ENCODE data around the gene MAPK1IP1L. TPM values are rescaled to one million over a fixed set of nuclear protein-coding genes. Genes with fewer than 3 reads are reported as not detected.

MAPK1IP1L gene
- total RNA-seq, 2 donors from 2014 or later: 51.3 to 137 TPM

- Histone ChIP-seq H3K4me1 (replicated peaks) (no peaks in the 10 kb centered on the region), H3K36me3 (no peaks in the 10 kb centered on the region), H3K27me3 (replicated peaks; ENCODE audit: insufficient read depth) (no peaks in the 10 kb centered on the region), H3K9me3 (no peaks in the 10 kb centered on the region), H3K4me3 (no peak overlapping the region), H3K27ac (no peak overlapping the region)
- no peak for TF ChIP-seq POLR2A (IDR thresholded peaks at IDR 0.05)
- no peak for TF ChIP-seq POLR2AphosphoS5 (IDR thresholded peaks at IDR 0.05)
- TF ChIP-seq CTCF (IDR thresholded peaks at IDR 0.05): no peak
- DNase-seq (ENCODE audit: low spot score): no peak
- intact Hi-C loops (cut with DNase I): no loop called here
Measured at GRCh38 chr14:55084401-55085059, 33.1 kb downstream of the MAPK1IP1L start.

- H3K36me3 ChIP-seq: no peaks in the 10 kb centered on the region
- intact Hi-C loops (cut with DNase I): no loop called here
- H3K4me1 ChIP-seq (replicated peaks): no peaks in the 10 kb centered on the region
- TF ChIP-seq POLR2AphosphoS5 (IDR thresholded peaks at IDR 0.05) (no peak), POLR2A (IDR thresholded peaks at IDR 0.05) (no peak), CTCF (IDR thresholded peaks at IDR 0.05) (no peak)
- H3K4me3 ChIP-seq: no peak overlapping the region
- no peak overlapping the region for H3K27ac ChIP-seq
- 39% methylated on average over 4 of the region's 4 CpGs for WGBS
- DNase-seq (ENCODE audit: low spot score): no peak
- H3K27me3 ChIP-seq (replicated peaks; ENCODE audit: insufficient read depth): no peaks in the 10 kb centered on the region
- no peaks in the 10 kb centered on the region for H3K9me3 ChIP-seq
Measured at GRCh38 chr14:55085060-55085660, 33.7 kb downstream of the MAPK1IP1L start.

DNA sequence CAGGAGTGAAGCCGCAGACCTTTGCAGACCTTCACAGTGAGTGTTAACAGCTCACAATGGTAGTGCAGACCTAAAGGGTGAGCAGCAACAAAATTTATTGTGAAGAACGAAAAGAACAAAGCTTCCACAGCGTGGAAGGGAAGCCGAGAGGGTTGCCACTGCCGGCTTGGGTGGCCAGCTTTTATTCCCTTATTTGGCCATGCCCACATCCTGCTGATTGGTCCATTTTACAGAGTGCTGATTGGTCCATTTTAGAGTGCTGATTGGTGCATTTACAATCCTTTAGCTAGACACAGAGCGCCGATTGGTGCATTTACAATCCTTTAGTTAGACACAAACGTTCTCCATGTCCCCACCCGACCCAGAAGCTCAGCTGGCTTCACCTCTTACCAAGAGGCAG, 35.5 kb downstream of the MAPK1IP1L start:
- no peak for DNase-seq (ENCODE audit: low spot score)
- Histone ChIP-seq H3K27me3 (replicated peaks; ENCODE audit: insufficient read depth) (no peaks in the 10 kb centered on the region), H3K27ac (no peak overlapping the region), H3K4me3 (no peak overlapping the region), H3K9me3 (no peaks in the 10 kb centered on the region), H3K4me1 (replicated peaks) (no peaks in the 10 kb centered on the region), H3K36me3 (no peaks in the 10 kb centered on the region)
- 92% methylated on average over 9 of the region's 9 CpGs for WGBS
- intact Hi-C loops (cut with DNase I): no loop called here
- TF ChIP-seq CTCF (IDR thresholded peaks at IDR 0.05) (no peak), POLR2A (IDR thresholded peaks at IDR 0.05) (no peak), POLR2AphosphoS5 (IDR thresholded peaks at IDR 0.05) (no peak)

- TF ChIP-seq POLR2AphosphoS5 (IDR thresholded peaks at IDR 0.05) (no peak), POLR2A (IDR thresholded peaks at IDR 0.05) (no peak), CTCF (IDR thresholded peaks at IDR 0.05) (no peak)
Measured at GRCh38 chr14:55088356-55088755, 36.9 kb downstream of the MAPK1IP1L start.

DNA sequence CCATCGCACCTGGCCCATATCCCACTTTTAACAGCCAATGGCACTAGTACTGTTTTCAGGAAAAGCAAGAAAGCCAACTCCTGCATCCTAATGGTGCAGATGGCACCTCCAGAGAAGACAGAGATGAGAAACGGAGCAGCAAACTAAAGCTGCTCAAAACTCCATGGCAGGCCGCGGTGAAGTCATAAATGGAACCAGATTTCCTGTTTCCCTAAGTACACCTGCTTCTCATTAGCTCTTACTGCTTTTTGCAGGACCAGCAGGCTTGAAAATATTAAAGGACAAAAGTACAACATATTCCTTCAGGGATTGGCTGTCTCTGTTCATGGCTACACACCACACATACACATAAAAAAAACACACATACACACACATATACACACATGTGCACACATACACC, 40.9 kb downstream of the MAPK1IP1L start:
- Histone ChIP-seq H3K36me3 (no peaks in the 10 kb centered on the region), H3K4me3 (no peak overlapping the region), H3K27ac (no peak overlapping the region), H3K9me3 (no peaks in the 10 kb centered on the region), H3K4me1 (replicated peaks) (no peaks in the 10 kb centered on the region), H3K27me3 (replicated peaks; ENCODE audit: insufficient read depth) (no peaks in the 10 kb centered on the region)
- DNase-seq (ENCODE audit: low spot score): no peak
- intact Hi-C loops (cut with DNase I): loop anchor here (5.0 kb wide), 1 partner anchor 35 kb away; the partner anchor contains the start of gene LGALS3
- WGBS: 70% methylated on average over 4 of the region's 4 CpGs
- TF ChIP-seq CTCF (IDR thresholded peaks at IDR 0.05): no peak
- no peak for TF ChIP-seq POLR2A (IDR thresholded peaks at IDR 0.05)
- no peak for TF ChIP-seq POLR2AphosphoS5 (IDR thresholded peaks at IDR 0.05)

More at GRCh38 chr14:55088356-55088755, 36.9 kb downstream of the MAPK1IP1L start:
- H3K4me3 ChIP-seq: no peak overlapping the region
- H3K9me3 ChIP-seq: no peaks in the 10 kb centered on the region
- no peak overlapping the region for H3K27ac ChIP-seq
- intact Hi-C loops (cut with DNase I): loop anchor here (2.0 kb wide), 1 partner anchor 72 kb away; no protein-coding TSS in a partner anchor
- H3K36me3 ChIP-seq: no peaks in the 10 kb centered on the region
- H3K4me1 ChIP-seq (replicated peaks): no peaks in the 10 kb centered on the region
- H3K27me3 ChIP-seq (replicated peaks; ENCODE audit: insufficient read depth): no peaks in the 10 kb centered on the region
- DNase-seq (ENCODE audit: low spot score): no peak

All from prostate gland (tissue), 2 donors.